Bronchial epithelial cell (primary cell): Measurements from ENCODE around the gene GALNT18. TPM values are rescaled to one million over a fixed set of nuclear protein-coding genes. Genes with fewer than 3 reads are reported as not detected.

Source experiments
- DNase-seq: peaks from one replicate; pipeline ENCODE4 v3.0.0-alpha.2; 2010; ENCODE audit warnings: low read depth
- FAIRE-seq: peaks from 2 replicates; lab custom pipeline; 2011; peaks lifted over from hg19 to GRCh38; lab: Jason Lieb, UNC
- H3K27me3 ChIP-seq: 2 replicates; pipeline ENCODE4 v1.5.1; 2011; ENCODE audit warnings: low read length; ENCODE audit not compliant: control insufficient read depth, insufficient read depth
- H3K36me3 ChIP-seq: 2 replicates; pipeline ENCODE4 v1.5.1; 2011; ENCODE audit warnings: low read length; ENCODE audit not compliant: control insufficient read depth, insufficient read depth
- H3K4me3 ChIP-seq: 2 replicates; pipeline ENCODE4 v1.5.1; 2011; ENCODE audit warnings: mild to moderate bottlenecking, low read depth, low read length, control low read depth
- CTCF ChIP-seq: IDR thresholded peaks from 2 replicates; pipeline ENCODE4 v1.5.1; 2011; ENCODE audit warnings: mild to moderate bottlenecking, moderate library complexity, low read length, control low read depth, inconsistent platforms; ENCODE audit not compliant: insufficient read depth, severe bottlenecking
- total RNA-seq: library from RNA; depleted of rRNA; stranded (reverse); fragments of >200 nt; gene quantifications from 2 replicates; pipeline ENCODE4 v1.2.1, GENCODE V29; 2014

Gene GALNT18
- total RNA-seq, 1 donor from 2014 or later, result 26.1 TPM

- FAIRE-seq (no peak), DNase-seq (no peak)
- Histone ChIP-seq H3K27me3 (no peaks in the 10 kb centered on the region), H3K4me3 (no peak overlapping the region), H3K36me3 (no peaks in the 10 kb centered on the region)
- no peak for TF ChIP-seq CTCF
These were observed 19.8 kb downstream of the GALNT18 start for GRCh38 chr11:11602011-11602410.

- no peak for DNase-seq
These were observed 21.5 kb downstream of the GALNT18 start for GRCh38 chr11:11600288-11600687.

GRCh38 chr11:11598243-11598642 is 23.6 kb downstream of the GALNT18 start:
- H3K27me3 ChIP-seq, result no peaks in the 10 kb centered on the region
- H3K36me3 ChIP-seq, result no peaks in the 10 kb centered on the region
- no peak for TF ChIP-seq CTCF
- no peak for DNase-seq
- no peak for FAIRE-seq
- no peak overlapping the region for H3K4me3 ChIP-seq

More at GRCh38 chr11:11600288-11600687, 21.5 kb downstream of the GALNT18 start:
- Histone ChIP-seq H3K27me3 (no peaks in the 10 kb centered on the region), H3K4me3 (no peak overlapping the region), H3K36me3 (no peaks in the 10 kb centered on the region)
- TF ChIP-seq CTCF, result no peak
- no peak for FAIRE-seq

GRCh38 chr11:11594162-11594561 is 27.6 kb downstream of the GALNT18 start:
- FAIRE-seq (no peak), DNase-seq (no peak)
- Histone ChIP-seq H3K36me3 (no peaks in the 10 kb centered on the region), H3K27me3 (no peaks in the 10 kb centered on the region), H3K4me3 (no peak overlapping the region)
- no peak for TF ChIP-seq CTCF

GRCh38 chr11:11592146-11592684 is 29.6 kb downstream of the GALNT18 start:
- FAIRE-seq, result no peak
- Histone ChIP-seq H3K27me3 (no peaks in the 10 kb centered on the region), H3K36me3 (no peaks in the 10 kb centered on the region), H3K4me3 (no peak overlapping the region)
- no peak for TF ChIP-seq CTCF
- DNase-seq, result no peak

- Histone ChIP-seq H3K27me3 (no peaks in the 10 kb centered on the region), H3K4me3 (no peak overlapping the region), H3K36me3 (no peaks in the 10 kb centered on the region)
- DNase-seq, result no peak
- no peak for FAIRE-seq
- TF ChIP-seq CTCF, result no peak
These were observed 32.4 kb downstream of the GALNT18 start for GRCh38 chr11:11589437-11589836.
